Type B pancreatic cell (in vitro differentiated cells): Measurements from ENCODE around the gene C1orf167. TPM values are rescaled to one million over a fixed set of nuclear protein-coding genes. Genes with fewer than 3 reads are reported as not detected.

ENCODE experiments used
- DNase-seq: peaks from one replicate; pipeline ENCODE4 v3.0.0; 2021; ENCODE audit warnings: mixed read lengths; ENCODE audit not compliant: unreplicated experiment; ENCODE audit errors: extremely low spot score
- H3K27ac Mint-ChIP-seq: 2 replicates; pipeline ENCODE4 v1.8.0; 2021; ENCODE audit warnings: mild to moderate bottlenecking, mixed read lengths
- H3K27me3 Mint-ChIP-seq: 2 replicates; pipeline ENCODE4 v1.8.0; 2021; ENCODE audit warnings: mixed read lengths
- H3K36me3 Mint-ChIP-seq: 2 replicates; pipeline ENCODE4 v1.8.0; 2021; ENCODE audit warnings: mixed read lengths
- H3K4me1 Mint-ChIP-seq: one replicate; pipeline ENCODE4 v1.8.0; 2021; ENCODE audit warnings: mixed read lengths; ENCODE audit not compliant: unreplicated experiment
- H3K4me3 Mint-ChIP-seq: 2 replicates; pipeline ENCODE4 v1.8.0; 2021; ENCODE audit warnings: mild to moderate bottlenecking, mixed read lengths
- H3K9me3 Mint-ChIP-seq: 2 replicates; pipeline ENCODE4 v1.8.0; 2021; ENCODE audit warnings: mixed read lengths
- total RNA-seq: library from RNA; stranded (reverse); gene quantifications from 2 replicates; pipeline ENCODE4 v1.2.1, GENCODE V29; 2021; ENCODE audit warnings: low replicate concordance
- TF ChIP-seq, protein P1 (sequence below): fragments of 200-600 bp; sonication (generic); conservative IDR thresholded peaks from 2 replicates; pipeline ENCODE4 v1.5.0; 2021; ENCODE audit warnings: antibody characterized with exemption, mild to moderate bottlenecking

The C1orf167 gene
- total RNA-seq, 1 donor from 2014 or later, result not detected

DNA sequence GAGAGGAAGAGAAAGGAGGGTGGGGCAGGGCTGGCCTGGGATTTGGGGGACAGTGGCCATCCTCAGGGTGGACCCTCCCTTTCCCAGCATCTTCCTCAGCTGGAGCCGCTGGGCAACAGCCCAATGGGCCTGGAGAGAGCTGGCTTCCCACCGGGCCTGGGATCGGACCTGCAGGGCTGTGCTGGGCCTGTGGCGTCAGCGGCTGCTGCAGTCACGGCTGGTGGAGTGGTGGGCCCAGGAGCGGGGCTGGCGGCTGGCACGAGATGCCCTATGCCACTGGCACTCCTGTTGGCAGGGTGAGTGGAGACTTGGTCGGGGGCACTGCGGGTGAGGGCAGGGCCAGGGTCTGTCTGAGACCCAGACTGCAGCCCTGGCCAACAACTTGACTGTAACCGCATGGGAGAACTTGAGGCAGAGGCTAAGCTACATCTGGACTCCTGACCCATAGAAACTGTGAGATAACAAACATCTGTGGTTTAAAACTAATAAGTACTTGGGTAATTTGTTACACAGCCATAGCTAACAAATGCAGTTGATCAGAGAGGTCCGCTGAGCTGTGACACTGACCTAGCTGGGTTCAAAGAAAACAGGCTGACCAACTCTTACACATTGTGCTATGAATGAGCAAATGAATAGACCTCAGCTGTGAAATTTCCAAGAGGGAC is 17.9 kb downstream of the C1orf167 start:
- Mint-ChIP-seq H3K4me3 (no peak overlapping the region), H3K4me1 (no peaks in the 10 kb centered on the region), H3K9me3 (no peaks in the 10 kb centered on the region), H3K36me3 (no peaks in the 10 kb centered on the region), H3K27ac (no peak overlapping the region), H3K27me3 (no peaks in the 10 kb centered on the region)
- DNase-seq, result no peak
- TF ChIP-seq, protein P1, sequence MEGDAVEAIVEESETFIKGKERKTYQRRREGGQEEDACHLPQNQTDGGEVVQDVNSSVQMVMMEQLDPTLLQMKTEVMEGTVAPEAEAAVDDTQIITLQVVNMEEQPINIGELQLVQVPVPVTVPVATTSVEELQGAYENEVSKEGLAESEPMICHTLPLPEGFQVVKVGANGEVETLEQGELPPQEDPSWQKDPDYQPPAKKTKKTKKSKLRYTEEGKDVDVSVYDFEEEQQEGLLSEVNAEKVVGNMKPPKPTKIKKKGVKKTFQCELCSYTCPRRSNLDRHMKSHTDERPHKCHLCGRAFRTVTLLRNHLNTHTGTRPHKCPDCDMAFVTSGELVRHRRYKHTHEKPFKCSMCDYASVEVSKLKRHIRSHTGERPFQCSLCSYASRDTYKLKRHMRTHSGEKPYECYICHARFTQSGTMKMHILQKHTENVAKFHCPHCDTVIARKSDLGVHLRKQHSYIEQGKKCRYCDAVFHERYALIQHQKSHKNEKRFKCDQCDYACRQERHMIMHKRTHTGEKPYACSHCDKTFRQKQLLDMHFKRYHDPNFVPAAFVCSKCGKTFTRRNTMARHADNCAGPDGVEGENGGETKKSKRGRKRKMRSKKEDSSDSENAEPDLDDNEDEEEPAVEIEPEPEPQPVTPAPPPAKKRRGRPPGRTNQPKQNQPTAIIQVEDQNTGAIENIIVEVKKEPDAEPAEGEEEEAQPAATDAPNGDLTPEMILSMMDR, result no peak

DNA sequence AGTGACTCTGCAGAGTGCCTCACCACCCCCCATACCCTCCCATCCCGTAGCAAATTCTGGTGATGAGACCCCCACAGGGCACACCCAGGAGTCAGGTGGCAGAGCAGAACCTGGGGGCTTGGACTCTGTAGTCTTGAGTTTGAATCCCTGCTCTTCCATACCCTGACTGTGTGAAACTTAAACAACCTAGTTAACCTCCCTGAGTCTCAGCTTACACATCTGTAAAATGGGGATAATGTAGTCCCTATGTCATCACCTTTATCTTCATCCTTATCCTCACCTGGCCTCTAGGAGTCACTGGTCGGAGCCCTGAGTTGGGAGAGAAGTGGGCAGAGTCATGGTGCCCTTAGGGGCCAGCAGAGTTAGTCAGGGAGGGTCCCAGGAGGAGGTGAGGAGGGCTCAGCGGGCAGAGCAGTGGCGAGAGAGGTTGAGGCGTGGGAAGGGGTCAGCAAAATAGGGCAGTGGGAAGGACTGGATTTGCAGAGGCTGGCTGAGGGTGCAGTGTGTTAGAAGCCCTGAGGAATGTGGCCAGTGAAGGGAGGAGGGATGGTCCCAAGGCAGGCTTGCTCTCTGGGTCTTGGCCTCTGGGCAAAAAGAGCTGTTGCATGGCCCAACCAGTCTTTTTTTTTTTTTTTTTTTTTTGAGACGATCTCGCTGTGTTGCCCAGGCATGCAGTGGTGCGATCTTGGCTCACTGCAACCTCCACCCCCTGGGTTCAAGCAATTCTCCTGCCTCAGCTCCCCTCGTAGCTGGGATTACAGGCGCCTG is 18.6 kb downstream of the C1orf167 start:
- Mint-ChIP-seq H3K4me1 (no peaks in the 10 kb centered on the region), H3K27me3 (no peaks in the 10 kb centered on the region), H3K27ac (no peak overlapping the region), H3K4me3 (no peak overlapping the region), H3K36me3 (no peaks in the 10 kb centered on the region), H3K9me3 (no peaks in the 10 kb centered on the region)
- no peak for DNase-seq
- TF ChIP-seq, protein P1, result no peak

- Mint-ChIP-seq H3K9me3 (no peaks in the 10 kb centered on the region), H3K27me3 (no peaks in the 10 kb centered on the region)
Measured at GRCh38 chr1:11781297-11781696, 19.3 kb downstream of the C1orf167 start.

DNA sequence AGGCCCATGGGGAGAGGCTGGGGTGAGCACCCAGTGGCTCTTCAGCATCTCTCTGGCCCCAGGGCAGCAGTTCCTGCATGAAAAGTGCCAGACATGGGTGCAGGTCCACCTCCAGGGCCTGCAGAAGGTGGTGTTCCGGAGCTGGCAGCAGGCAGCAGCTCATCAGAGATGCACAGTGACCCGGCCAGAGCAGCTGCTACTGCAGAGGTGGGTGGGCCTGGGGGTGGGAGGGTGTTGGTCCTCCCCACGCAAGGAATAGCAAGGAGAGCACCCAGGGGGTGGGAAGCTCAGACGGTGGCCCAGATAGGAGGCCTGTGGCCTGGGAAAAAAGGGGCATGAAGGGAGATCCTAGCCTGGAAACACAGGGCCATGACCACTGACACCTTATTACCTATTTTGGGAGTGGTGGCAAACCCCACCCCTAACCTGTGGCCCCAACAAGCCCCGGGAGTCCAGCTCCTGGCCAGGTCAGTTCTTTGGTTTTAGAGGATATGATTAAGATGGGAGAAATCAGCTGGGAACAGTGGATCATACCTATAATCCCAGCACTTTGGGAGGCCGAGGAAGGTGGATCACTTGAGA is 20.2 kb downstream of the C1orf167 start:
- Mint-ChIP-seq H3K27ac (no peak overlapping the region), H3K9me3 (no peaks in the 10 kb centered on the region), H3K36me3 (no peaks in the 10 kb centered on the region), H3K4me1 (no peaks in the 10 kb centered on the region), H3K4me3 (no peak overlapping the region), H3K27me3 (no peaks in the 10 kb centered on the region)
- no peak for DNase-seq
- TF ChIP-seq, protein P1, result no peak

More at GRCh38 chr1:11781297-11781696, 19.3 kb downstream of the C1orf167 start:
- H3K4me3 Mint-ChIP-seq, result no peak overlapping the region
- TF ChIP-seq, protein P1, result no peak
- no peak for DNase-seq
- no peak overlapping the region for H3K27ac Mint-ChIP-seq
- H3K4me1 Mint-ChIP-seq, result no peaks in the 10 kb centered on the region
- no peaks in the 10 kb centered on the region for H3K36me3 Mint-ChIP-seq

DNA sequence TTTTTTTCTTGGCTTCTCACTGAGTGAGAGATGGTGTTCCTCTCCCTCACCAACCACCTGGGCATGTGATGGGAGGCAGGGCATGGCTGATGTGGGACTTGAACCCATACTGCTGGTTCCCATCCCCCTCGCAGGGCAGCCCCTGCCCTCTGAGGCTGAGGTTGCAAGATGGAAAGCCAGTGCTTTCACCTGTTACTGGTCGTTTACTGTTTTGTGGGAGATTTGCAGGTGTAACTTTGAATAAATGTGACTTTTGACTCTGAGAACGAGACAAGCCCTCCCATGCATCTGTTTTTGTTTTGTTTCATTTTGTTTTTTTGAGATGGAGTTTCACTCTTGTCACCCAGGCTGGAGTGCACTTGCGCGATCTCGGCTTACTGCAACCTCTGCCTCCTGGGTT is 21.6 kb downstream of the C1orf167 start:
- no peaks in the 10 kb centered on the region for H3K27me3 Mint-ChIP-seq
- no peaks in the 10 kb centered on the region for H3K4me1 Mint-ChIP-seq
- no peaks in the 10 kb centered on the region for H3K36me3 Mint-ChIP-seq
- H3K4me3 Mint-ChIP-seq, result no peak overlapping the region
- no peaks in the 10 kb centered on the region for H3K9me3 Mint-ChIP-seq
- TF ChIP-seq, protein P1, result no peak
- DNase-seq, result no peak
- no peak overlapping the region for H3K27ac Mint-ChIP-seq
